Activated CD8-positive, alpha-beta memory T cell treated with anti-CD3 and anti-CD28 coated beads for 36 hours (primary cell): ENCODE data around the gene RAB38. TPM values are rescaled to one million over a fixed set of nuclear protein-coding genes. Genes with fewer than 3 reads are reported as not detected.

Experiments
- CTCF ChIA-PET: fragments of 350-600 bp; sonication (Branson Sonifier 250); formaldehyde crosslinking; loops from one replicate; lab custom pipeline; 2021; ENCODE audit warnings: antibody characterized with exemption; lab: Charles Lee
- POLR2A ChIA-PET: fragments of 350-600 bp; sonication (Branson Sonifier 250); formaldehyde crosslinking; loops from one replicate; lab custom pipeline; 2021; ENCODE audit warnings: antibody characterized with exemption; lab: Charles Lee
- total RNA-seq, 2 experiments: library from RNA; stranded (reverse); gene quantifications; one replicate each; pipeline ENCODE4 v1.2.3, GENCODE V29; 2021

The RAB38 gene
- total RNA-seq, 2 experiments from 2014 or later = 4.4 to 4.7 TPM

DNA sequence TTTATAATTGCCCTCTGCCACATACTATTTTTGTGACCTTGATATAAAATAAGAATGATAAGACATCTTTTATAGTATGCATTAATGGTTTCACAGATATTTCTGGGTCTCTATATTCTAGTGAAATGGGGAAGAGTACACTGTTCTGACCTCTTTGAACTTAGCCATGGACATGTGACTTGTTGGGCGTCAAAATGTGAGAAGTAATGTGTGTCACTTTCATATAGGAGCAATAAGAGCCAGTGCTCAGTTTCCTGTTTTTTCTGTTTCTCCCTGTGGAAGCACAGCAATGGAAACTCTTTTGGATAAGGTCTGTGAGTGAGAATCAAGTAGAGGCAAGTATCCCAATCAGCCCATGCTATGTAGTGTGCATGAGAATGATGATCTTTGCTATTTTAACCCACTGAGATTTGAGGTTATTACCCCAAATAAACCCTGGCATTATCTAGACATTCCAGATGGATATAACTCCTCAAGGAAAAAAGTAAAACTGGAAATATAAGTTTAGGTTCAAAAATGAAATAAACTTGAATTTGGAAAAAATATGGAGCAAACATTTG is 60.7 kb downstream of the RAB38 start:
- ChIA-PET POLR2A (no interaction called here), CTCF (no interaction called here)

DNA sequence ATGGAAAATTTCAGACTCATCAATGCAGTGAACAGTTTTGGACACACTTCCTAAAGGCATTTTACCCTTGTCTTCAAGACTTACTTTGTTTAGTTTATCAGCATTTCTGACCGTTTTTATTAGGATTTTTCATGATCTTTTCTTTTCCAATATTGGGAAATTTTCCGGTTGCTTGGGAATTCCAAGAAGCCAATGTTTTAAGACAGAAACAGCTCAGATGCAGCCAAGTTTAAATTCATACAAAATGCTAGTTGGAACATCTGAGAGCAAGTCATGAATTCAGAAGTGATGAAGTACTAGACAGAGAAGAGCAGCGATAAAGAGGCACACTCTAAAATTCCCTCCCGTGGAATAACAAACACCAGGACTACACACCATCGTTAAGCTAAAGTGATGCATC is 68.6 kb downstream of the RAB38 start:
- ChIA-PET CTCF (interaction anchor here (0.8 to 0.9 kb wide), 2 partner anchors 231 to 437 kb away, joined by 3 to 4 read pairs; partner anchors contain the start of gene CTSC), POLR2A (no interaction called here)

DNA sequence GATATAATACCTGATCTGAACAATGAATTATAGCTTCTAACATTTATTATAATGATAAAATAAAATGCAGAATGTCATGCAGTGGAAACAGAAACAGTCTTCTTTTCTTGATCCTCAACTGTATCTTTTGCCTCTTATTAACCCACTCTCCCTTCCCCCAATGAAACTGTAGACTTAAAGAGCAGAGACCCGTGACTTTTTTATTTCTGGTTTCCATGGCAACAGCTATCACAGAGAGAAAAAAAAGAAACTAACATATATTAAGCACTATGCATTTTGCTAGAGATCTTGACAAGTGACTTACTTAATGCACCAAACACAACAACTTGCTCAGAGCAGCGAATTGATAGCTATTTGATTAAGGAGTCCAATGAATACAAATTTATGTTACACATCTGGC is 69.3 kb downstream of the RAB38 start:
- ChIA-PET POLR2A (no interaction called here), CTCF (no interaction called here)

DNA sequence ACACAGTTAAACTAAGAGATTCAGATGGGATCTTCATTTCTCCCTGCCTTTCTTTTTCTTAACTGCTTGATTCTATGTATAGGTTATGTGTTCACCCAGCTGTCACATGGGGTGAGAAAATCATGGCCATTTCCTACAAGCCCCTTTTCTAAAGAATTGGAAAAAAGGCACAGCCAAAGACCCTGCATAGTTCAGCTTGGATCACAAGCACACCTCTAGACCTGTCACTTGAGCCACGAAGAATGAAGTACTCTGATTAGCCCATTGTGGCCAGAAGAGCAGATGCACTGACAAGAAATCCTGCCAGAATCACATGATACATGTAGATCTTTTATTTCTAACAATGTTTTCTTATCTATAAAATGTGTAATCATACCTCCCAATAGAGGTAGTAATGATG is 69.7 kb downstream of the RAB38 start:
- CTCF ChIA-PET = no interaction called here
- POLR2A ChIA-PET = no interaction called here

DNA sequence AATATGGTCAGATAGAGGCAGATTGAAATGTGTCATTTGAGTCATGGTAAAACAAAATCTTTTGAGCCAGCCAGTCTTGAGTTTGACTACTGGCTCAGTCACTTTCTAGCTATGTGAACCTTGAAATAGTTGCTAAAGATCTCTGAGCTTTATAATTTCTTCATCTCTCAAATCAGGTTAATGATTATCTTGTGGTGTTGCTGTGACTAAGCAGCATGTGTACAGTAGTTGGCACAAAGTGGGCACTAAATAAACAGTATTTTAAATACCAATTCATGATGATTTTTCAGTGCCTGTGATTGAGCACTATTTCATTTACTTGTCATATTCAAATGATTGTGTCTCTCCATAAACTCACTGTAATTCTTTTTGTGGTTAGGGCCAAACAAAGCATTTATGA is 70.8 kb downstream of the RAB38 start:
- POLR2A ChIA-PET = no interaction called here
- CTCF ChIA-PET = interaction anchor here (1.4 kb wide), 1 partner anchor 448 kb away, joined by 3 read pairs; no protein-coding TSS in a partner anchor

DNA sequence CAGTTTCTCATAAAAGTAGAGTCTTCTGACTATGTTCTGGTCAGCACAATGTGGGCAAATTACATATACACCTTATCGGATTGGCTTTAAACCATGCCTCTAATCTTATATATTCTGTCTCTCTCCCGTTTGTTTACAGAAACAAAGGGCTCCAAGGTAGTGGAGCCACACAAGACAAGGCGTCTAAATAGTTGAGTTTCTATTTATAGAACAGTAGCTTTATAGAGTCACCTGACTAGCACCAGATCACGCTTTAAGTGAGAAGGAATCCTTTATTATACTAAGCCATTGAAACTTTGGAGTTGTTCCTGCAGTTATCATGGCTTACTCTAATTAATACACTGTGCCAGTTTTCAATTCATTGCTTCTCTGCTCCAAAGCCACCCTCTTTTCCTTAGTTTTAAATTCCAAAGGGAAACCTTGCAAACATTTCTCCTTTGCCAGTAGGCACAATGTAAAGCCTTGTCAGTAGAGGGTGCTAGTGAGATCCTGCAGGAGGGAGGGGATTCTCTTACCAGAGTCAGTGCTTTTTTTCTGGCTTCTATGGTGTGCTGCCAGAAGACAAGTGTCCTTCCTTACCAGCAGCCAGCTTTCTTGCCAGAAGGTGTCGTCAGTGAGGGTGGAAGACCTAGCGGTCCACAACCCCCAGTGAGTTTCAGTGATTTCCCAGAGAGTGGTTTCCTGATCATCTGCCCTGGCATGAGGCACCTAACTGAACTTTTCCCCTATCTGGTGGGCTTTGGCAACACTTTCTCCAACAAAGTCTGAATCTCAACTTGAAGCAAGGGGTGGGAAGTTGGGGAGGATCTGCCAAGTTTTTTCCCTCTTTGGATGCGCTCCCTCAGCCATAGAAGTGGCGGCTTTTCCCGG is 71.7 kb downstream of the RAB38 start:
- ChIA-PET POLR2A (no interaction called here), CTCF (interaction anchor here (0.8 to 1.4 kb wide), 3 partner anchors 197 to 1167 kb away, joined by 3 read pairs; no protein-coding TSS in a partner anchor)

DNA sequence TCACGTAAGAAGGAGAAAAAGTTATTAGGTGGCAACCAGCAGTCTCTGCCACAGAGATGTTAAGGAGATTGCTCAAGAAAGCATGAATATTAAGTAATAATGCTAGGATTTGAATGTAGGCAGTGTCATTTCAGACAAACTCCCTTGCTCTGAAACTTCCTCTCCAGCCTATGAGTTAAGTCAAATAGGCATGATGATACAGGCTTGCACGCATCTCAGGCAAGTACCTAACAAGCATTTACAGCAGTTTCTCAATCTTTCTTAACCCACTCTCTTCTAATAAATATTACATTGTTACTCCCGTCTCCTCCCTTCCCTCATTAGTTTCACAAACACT is 72.7 kb downstream of the RAB38 start:
- CTCF ChIA-PET = interaction anchor here (1.1 kb wide), 1 partner anchor 1166 kb away, joined by 3 read pairs; no protein-coding TSS in a partner anchor
- POLR2A ChIA-PET = no interaction called here

DNA sequence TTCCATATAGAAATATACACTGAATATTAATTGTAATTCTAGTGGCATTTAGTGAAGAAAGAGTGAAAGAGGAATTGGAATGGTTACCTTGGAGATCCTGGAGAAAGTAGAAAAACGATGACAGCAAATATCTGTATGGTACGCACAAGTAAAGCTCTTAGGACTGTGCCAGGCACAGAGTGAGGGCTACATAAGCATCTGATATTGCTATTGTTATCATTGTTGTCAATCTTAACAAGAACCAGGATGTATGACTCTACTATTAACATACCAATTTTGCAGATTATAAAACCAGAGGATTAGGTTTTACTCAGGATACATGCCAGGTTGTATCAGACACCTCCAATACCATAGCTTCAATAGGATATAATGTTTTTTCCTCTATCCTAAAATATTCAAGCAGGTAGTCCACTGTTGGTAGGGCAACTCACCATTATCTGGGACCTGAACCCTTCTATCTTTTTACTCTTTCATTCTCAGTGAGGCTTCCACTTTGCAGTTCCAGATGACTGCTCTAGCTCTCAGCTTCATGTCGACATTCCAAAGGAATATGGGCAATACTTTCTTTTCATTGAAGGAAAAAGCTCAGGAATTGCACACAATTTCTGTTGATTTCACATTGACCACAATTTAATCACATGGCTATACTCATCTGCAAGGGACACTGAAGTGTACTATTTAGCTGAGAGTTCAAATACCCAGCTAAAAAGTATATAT is 73.2 kb downstream of the RAB38 start:
- POLR2A ChIA-PET = no interaction called here
- CTCF ChIA-PET = interaction anchor here (1.1 kb wide), 1 partner anchor 1165 kb away, joined by 3 read pairs; no protein-coding TSS in a partner anchor

DNA sequence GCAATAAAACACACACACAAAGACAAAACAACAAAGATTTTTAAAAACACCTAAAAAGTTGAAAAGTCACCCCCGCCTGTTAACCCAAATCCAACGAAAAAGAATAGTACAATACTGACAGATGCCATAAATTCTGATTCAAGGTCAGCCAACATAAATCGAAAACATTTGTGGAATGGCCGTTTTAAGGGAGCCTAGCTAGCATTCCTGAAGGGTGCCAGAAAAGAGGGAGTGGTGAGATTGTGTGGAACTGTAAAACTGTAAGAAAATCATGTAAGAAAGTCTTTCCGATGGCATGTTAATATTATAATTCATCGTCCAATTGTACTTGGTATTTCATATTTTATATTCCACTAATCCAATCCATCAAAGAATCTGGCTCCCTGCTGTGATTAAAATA is 75.1 kb downstream of the RAB38 start:
- POLR2A ChIA-PET = no interaction called here
- CTCF ChIA-PET = no interaction called here

DNA sequence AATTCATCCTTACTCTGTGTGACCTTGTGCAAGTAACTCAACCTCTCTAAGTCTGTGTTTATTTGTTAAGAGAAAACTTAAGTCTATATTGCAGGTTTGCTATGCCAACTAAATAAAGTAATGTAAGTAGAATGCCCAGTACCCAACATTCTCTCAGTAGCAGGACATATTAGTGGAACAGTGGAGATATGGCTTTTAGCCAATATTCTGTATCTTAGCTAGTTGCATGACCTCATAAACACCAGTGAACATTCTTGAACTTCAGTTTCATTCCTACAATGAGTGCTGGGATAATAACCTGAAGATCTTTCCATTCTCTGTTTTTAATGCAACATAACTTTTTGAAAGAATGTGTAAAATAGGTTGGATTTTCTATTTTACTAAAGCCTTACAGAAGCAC is 77.0 kb downstream of the RAB38 start:
- ChIA-PET CTCF (no interaction called here), POLR2A (no interaction called here)

DNA sequence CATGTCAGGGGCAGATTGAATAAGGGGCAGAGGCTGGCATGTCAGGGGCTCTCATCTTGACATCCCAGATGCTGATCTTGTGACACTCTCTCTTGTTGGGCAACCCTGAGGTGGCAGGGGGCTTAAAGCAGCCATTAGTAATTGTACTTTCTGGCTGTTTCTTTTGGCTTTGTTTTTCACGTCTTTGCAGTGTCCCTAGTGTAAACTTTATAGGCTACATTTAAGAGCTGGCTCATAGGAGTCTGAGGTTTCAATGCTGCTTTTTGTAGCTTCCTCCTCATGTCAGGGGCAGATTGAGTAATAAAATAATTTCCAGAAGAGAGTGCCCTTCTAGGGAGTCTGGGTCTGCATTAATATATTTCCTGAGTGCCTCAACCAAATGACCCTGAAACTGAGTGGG is 86.1 kb downstream of the RAB38 start:
- ChIA-PET CTCF (no interaction called here), POLR2A (no interaction called here)

DNA sequence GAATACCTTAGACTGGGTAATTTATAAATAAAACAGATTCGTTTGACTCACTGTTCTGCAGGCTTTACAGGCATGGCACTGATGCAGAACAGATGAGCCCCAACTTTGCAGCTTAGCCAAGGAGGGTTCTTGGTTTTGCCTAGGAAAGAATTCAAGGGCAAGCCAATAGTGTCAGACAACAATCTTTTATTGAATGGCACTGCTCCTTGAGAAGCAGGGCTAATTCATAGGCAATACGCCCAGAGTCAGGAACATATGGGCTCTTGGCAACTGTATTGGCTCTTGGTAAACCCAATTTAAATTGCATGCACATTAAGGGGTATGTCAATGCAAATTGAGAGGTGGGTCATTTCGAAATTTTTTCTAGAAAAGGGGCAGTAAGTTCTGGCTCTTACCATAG is 87.9 kb downstream of the RAB38 start:
- ChIA-PET CTCF (no interaction called here), POLR2A (no interaction called here)

DNA sequence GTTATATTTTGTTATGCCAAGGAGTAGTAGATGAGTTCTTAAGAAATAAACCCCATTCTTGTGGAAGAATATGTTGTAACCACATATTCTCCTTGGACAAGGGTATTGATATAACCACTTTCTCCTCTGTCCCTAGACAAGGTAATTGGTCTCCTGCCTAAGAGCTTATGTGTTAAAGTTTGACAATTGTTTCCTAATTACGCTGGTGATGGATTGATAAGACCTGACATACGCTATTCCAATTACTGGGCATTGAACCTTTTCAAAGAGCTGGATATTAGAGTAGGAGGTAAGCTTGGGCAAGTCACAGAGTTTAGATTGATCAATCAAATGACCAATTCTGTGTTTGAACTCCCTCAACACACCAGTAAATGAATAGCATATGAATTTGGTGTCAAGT is 88.9 kb downstream of the RAB38 start:
- POLR2A ChIA-PET = no interaction called here
- CTCF ChIA-PET = no interaction called here

DNA sequence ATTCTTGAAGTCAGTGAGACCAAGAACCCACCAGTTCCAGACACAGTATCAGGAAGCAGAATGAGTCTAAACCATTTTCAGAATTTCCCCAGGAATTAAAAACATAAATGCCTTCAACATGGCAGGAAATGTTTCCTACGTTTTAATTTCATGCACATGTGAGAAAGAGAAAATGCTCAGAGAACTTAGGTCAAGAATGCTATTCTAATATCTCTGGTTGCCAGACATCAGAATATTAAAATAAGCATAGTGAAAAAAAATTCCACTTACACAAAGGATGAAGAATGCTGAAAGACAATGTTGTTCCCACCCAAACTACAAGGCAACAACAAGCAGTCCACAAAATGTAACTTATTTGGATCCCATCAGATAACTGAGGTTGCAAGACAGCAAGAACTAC is 104.8 kb downstream of the RAB38 start:
- POLR2A ChIA-PET = no interaction called here
- CTCF ChIA-PET = no interaction called here

DNA sequence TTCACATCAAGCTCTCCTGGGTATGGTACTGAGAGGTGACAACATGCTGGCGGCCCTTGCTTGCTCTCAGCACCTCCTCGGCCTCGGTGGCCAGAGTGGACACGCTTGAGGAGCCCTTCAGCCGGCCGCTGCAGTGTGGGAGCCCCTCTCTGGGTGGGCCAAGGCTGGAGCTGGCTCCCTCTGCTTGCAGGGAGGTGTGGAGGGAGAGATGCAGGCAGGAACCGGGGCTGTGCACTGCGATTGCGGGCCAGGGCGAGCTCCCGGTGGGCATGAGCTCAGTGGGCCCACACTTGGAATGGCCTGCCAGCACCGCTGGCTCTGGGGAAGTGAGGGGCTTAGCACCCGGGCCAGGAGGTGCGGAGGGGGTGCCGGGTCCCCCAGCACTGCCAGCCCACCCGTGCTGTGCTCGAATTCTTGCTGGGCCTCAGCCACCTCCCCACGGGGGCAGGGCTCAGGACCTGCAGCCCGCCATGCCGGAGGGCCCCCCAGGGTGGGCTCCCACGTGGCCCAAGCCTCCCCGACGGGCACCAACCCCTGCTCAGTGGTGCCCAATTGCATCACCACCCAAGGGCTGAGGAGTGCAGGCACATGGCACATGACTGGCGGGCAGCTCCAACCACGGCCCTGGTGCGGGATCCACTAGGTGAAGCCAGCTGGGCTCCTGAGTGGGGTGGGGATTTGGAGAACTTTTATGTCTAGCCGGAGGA is 106.2 kb downstream of the RAB38 start:
- CTCF ChIA-PET = no interaction called here
- POLR2A ChIA-PET = no interaction called here

DNA sequence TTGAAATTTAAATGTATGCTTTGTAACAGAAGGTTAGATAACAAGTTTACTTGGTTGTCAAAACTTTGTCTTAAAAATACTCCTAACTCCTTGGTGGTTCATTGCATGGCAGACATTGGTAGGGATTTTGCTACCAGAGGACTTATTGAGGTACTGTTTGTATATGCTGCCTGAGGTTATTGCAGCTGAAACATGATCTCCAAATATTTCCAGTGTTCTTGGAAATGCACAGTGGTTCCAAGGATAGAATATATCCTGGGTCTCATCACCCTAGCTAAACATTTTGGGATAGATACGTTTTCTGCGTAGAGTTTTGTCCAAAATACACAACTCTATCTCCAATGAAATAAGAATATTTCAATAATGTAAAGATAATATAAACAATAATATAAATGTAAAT is 109.2 kb downstream of the RAB38 start:
- ChIA-PET CTCF (no interaction called here), POLR2A (no interaction called here)

DNA sequence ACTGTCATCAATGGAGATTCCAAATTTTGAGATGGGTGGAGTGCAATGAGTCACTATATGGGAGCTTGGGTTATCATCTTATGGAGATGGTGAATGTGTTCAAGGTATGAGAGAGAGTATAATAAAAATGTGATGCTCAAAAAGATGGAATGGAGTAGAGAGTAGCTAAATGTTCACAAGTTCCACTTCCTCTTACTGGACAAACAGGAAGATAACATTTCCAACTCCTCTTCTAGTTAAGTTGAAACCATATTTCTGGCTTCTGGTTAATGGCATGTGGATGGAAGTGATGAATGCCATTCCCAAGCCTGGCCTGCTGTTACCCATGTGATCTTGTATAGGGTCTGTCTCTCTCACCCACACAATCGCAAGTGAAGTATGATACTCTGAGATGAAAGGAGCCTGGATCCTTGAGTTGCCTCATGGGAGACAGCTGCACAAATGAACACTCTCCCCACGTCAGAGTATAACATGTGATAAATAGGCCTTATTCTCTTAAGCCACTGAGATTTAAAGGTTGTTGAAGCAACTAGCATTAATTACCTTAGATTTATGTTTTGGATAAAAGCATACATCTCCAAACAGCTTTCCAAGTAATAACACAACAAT is 111.0 kb downstream of the RAB38 start:
- POLR2A ChIA-PET = no interaction called here
- CTCF ChIA-PET = no interaction called here
